Activated CD8-positive, alpha-beta memory T cell treated with anti-CD3 and anti-CD28 coated beads, Interleukin-2, amount 50 U/mL, for 48 hours (primary cell): ENCODE results near the gene MRPS35.

Source experiments
- DNase-seq: peaks from one replicate; pipeline ENCODE4 v3.0.0-alpha.2; 2020

The MRPS35 gene

DNA sequence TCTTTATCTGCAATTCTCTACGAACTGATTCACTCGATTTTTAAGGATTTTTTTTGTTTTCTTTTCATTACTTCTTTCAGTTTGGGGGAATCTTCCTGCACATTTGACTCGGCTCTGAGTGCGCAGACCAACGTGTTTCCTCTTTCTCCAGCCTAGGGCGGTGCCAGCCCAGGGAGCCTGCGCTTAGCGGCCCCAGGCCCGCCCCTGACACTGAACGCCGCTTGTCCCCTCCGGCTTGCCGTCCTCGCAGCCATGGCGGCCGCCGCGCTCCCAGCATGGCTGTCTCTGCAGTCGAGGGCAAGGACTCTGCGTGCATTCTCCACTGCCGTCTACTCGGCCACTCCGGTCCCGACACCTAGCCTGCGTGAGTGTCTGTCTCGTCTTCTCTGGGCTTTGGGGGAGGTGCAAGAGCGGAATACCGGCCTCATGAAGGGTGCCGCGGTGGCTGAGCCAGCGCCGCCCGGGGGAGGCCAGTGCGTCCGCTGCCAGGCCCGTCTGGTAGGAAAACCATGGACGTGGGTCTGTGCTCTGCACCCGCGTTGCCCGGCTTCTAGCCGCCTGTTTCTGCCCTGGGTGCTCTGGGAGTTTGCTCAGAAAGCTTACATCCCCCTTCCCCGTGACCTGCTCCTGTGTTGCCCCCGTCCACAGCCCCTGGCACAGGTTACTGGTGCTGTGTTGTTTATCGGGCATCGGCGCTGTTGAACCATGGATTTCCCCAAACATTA, at the start of gene MRPS35:
Gene MRPS35 (plus strand): TSS at position 241 of the 725 bp plus-strand sequence. CDS start 12 bp downstream, at position 253.
- DNase-seq, result peak; percentile 94

DNA sequence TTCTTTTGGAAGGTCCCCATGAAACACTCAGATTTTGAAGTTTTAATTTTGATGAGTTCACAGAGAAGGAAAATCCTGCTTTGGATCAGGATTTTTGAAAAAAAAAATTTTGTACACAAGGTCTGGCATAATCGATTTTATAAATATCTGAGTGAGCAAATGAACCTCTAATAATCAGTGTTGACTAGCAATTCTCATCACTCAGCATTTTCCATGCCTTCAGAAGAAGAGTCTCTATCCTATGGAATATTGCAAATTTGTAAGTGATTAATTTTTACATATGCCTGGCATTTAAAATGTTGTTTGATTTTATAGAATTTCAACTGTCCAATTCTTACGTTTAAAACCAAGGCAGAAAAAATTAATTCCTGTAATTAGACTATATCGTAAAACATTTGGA, 44.9 kb upstream of the MRPS35 start:
- no peak for DNase-seq

DNA sequence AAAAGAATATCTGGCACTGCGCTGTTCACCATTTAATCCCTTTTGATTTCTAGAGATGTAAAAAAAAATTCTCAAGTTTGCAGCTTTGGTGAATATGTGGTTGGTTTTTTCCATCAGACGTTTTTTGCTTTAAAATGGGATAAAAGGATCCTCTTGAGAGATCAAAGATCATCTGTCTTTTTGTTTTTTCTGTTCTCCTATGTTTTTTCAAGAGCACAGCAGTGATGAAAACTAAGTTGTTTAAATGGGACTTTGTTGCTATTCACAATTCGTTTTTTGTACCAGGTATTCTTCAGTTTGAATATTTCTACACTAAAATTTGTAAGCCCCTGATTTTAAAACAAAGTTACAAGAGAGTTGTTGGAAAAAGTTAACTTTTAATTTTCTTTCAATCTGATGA, 44.1 kb upstream of the MRPS35 start:
- no peak for DNase-seq

DNA sequence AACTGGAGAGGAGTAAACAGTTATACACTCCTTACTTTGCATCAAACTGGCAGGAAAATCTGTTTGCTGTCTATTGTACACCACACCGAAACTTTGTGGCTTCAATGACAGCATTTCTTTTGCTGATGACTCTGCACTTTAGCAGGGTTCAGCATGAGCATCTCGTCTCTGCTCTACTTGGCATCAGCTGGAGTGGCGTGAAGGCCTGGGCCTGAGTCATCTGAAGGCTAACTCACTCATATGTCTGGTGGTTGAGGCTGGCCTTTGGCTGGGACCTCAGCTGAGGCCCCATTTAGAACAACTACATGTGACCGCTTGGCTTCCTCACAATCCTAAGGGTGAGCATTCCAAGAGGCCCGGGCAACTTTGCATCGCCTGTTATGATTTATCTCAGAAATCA, 43.1 kb upstream of the MRPS35 start:
- DNase-seq, result no peak

DNA sequence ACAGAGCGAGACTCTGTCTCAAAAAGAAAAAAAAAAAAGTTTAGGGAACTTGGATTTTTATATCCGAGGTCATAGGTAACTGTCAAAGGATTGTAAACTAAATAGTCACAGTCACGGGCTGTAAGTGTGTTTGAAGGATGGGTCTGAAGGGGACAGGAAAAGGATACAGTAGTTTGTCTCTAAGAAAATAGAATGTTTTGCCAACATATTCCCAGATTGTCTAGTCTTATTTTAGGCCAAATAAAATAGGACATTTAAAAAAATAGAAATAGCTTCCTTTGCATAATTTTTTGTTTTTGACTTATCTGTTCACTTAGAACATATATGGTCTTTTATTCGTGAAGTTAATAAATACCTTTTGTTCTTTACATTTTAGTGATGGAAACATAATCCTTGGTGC, 38.6 kb upstream of the MRPS35 start:
- DNase-seq, result no peak

DNA sequence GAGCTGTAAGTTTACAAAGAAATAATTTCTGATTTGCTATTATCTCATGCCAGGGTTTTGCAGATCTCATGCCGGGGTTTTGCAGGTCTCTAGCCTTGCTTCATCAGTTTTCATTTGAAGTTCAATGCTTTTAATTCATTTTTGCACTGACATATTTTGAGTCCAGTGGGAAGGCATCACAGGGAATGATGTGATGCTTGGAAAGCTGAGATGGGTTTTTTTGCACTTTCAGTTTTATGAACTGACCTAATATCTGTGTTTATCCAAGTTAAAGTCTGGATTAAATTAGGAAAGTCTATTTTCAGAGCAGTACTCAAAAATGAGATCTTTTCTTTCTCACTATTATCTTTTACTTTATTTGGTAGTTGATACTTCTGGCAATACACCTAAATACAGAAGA, 38.0 kb upstream of the MRPS35 start:
- DNase-seq, result no peak

- DNase-seq, result no peak
These were observed 37.4 kb upstream of the MRPS35 start for GRCh38 chr12:27673101-27673718.

GRCh38 chr12:27674989-27675388, 35.6 kb upstream of the MRPS35 start:
- no peak for DNase-seq

- DNase-seq, result no peak
These were observed 30.0 kb upstream of the MRPS35 start for GRCh38 chr12:27680619-27681018.

DNA sequence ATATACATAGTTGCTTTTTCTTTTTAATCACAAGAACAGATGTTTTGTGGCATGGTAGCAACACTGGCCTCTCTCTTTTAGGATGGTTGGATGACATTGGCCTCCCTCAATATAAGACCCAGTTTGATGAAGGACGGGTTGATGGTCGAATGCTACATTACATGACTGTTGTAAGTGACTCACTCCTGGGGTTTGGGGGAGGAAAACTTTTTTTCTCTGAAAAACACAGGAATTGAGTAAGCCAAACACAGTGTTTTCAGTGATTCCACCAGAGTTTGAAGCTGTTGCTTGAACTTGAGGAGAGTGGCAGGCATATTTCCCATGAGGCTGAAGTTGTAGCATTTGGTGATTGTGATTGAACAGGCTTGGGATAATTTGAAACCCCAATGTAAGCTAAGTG, 28.1 kb upstream of the MRPS35 start:
- DNase-seq, result no peak

- DNase-seq, result no peak
These were observed 25.4 kb upstream of the MRPS35 start for GRCh38 chr12:27685274-27685673.

GRCh38 chr12:27686147-27686546, 24.5 kb upstream of the MRPS35 start:
- no peak for DNase-seq

GRCh38 chr12:27688671-27689070, 22.0 kb upstream of the MRPS35 start:
- no peak for DNase-seq

- DNase-seq, result no peak
These were observed 21.0 kb upstream of the MRPS35 start for GRCh38 chr12:27689558-27690180.

GRCh38 chr12:27693403-27693802, 17.2 kb upstream of the MRPS35 start:
- DNase-seq, result no peak

GRCh38 chr12:27695556-27696292, 14.9 kb upstream of the MRPS35 start:
- no peak for DNase-seq

- no peak for DNase-seq
These were observed 14.4 kb upstream of the MRPS35 start, which contains the start of gene REP15 for GRCh38 chr12:27696293-27696652. REP15 (plus strand) TSS chr12:27696447; CDS start chr12:27696563, 116 bp downstream.

DNA sequence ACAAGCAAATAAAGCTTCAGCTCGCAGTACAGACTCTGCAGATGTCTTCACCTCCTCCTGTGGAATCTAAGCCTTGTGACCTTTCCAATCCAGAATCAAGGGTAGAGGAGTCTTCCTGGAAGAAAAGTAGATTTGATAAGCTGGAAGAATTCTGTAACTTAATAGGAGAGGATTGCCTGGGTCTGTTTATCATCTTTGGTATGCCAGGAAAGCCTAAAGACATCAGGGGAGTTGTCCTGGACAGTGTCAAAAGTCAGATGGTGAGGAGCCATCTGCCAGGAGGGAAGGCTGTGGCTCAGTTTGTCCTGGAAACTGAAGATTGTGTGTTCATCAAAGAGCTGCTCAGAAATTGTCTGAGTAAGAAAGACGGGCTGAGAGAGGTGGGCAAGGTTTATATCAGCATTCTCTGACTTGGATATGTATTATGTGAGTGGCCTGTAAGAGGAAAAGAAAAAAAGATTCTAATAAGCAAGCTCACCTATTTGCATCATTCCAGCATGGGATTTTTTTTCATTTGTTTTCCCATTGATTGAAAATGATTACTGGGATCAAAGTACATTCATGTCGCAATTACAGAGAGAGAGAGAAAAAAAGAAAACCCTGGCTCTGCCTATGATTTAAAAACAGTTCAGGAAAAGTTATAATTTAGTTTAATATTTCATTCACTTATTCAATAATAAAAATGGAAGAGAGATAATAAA, 13.6 kb upstream of the MRPS35 start:
- no peak for DNase-seq

DNA sequence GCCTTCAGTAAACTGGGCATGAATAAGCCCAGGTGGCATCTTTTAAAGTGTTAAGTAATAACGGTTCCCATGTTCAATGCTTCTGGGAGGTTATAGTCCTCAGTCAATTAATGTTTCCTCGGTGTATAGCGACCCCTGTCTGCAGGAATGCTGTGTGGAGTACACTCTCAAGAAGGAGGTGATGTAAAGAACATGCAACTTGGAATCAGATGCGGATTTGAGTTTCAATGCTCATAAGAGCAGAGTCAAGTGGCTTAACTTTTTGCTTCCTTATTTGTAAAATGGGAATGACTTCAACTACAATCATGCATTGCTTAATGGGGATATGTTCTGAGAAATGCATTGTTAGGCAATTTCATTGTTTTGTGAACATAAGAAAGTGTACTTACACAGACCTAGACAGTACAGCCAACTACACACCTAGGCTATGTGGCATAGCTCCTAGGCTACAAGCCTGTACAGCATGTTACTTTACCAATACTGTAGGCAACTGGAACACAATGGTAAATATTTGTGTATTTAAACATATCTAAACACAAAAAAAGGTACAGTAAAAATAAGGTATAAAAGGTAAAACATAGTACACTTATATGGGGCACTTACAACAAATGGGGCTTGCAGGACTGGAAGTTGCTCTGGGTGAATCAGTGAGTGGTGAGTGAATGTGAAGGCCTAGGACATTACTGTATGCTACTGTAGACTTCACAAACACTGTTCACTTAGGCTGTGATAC, 6.7 kb upstream of the MRPS35 start:
- DNase-seq, result peak; percentile 71

GRCh38 chr12:27705263-27705662, 5.4 kb upstream of the MRPS35 start:
- no peak for DNase-seq

DNA sequence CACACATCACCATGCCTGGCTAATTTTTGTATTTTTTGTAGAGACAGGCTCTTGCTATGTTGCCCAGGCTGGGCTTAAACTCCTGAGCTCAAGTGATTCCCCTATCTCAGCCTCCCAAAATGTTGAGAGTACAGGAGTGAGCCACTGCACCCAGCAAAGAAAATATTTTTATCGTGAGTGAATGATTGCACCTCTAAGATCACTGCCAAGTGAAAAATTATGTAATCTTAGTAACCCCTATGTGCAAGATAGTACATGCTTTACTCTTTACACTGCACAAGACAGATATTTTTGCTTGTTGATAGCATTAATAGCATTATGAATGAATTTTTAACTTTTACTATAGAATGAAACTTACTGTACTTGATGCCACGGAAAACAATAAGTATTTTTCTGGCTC, 3.4 kb upstream of the MRPS35 start:
- no peak for DNase-seq
